ENCODE measurements around the gene LSAMP. TPM values are rescaled to one million over a fixed set of nuclear protein-coding genes. Genes with fewer than 3 reads are reported as not detected.

The LSAMP gene
- total RNA-seq, 1 donor from 2014 or later: 0.07 TPM

DNA sequence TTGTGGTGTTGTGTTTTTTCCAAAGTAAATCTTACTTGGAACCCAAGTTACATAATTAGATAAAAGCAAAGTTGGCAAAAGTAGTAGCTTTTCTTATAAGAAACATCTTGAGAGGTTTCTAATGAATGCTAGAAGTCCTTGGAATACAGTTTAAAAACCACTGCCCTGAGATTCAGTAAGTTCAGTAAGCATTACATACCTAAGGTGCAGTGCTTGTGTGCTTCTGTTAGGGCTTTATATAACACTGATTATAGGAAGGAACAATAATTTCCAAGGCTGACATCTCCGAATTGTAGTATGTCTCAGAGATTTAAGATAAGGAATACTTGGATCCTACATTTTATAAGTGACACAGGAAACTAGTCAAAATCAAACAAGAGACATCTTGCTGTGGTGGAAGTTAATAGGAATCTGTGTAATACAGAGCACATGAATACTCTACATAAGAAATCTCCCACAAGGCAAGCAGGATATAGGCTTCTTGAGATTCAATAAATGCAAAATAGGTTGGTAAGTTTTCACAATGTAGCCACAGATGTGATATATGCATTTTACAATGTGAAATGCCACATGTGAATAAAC lies 268.2 kb downstream of the LSAMP start:
- DNase-seq (ENCODE audit: low read depth, low spot score): no peak

DNA sequence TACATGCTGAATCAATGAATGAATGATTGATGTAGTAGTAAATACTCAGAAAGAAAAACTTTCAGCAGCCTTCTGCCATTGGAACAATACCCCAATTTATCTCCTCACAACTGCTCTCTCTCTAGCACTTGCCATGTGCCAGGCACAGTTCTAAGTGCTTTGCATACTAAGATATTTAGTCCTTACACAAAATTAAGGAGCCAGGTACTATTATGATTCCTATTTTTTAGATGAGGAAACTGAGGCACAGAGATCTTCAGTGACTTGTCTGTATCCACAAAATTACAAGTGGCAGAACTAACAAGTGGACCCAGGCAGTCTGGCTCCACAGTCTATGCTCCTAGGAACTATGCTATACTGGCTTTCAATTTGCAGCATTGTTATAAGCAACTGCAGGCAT lies 279.2 kb downstream of the LSAMP start:
- DNase-seq (ENCODE audit: low read depth, low spot score): no peak

DNA sequence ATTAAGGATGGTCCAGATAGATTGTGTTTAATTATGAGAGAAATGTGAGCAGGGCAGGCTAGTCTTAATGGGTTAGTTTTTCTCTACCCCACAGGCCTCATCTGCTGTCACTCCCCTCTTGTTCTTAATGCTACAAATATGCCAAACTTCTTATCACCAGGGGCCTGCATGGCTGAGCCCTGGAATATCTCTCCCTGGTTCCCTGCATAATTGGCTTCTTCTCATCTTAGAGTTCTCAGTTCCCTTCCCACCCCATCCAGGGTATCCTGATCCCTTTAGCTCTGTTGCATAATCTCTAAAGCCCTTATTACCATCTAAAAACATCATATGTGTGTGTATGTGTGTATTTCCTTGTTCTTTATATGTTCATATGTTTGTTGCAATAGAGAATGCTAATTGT lies 279.6 kb downstream of the LSAMP start:
- DNase-seq (ENCODE audit: low read depth, low spot score): no peak

DNA sequence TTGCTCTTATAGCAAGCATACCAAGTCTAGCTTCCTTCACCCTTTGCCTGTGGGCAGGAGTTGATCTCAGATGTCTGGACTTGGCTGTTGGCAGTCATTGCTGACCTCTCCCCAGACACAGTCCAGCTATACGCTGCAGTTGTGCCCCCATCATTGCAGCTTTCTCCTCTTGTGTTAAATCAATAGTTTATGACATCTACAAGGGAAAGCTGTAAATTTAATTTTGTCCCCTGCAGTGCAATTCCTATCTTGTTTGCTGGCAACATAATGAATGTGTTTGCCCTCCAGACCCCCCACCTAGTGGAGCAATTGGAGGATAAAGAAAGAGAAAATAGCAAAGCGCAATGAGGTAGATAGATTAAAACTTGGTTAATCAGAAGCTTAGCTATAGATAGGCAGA lies 280.2 kb downstream of the LSAMP start:
- no peak for DNase-seq (ENCODE audit: low read depth, low spot score)

DNA sequence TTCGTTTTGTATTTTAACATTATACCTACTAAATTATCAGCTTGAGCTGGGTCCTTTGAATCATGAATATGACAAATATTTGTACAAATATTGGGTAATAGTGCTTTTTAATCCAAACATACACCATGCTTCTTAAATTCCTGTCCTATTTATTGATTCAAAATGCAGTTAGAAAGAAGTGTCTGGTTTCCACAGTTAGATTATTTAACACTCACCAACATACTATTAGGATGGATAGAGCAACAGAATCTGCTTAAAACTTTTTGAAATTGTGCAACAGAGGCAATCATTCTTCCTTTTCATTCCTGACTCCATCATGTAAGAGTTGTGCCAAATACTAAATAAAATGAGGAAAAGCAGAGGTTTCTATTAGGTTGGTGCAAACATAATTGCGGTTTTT lies 281.2 kb downstream of the LSAMP start:
- no peak for DNase-seq (ENCODE audit: low read depth, low spot score)

DNA sequence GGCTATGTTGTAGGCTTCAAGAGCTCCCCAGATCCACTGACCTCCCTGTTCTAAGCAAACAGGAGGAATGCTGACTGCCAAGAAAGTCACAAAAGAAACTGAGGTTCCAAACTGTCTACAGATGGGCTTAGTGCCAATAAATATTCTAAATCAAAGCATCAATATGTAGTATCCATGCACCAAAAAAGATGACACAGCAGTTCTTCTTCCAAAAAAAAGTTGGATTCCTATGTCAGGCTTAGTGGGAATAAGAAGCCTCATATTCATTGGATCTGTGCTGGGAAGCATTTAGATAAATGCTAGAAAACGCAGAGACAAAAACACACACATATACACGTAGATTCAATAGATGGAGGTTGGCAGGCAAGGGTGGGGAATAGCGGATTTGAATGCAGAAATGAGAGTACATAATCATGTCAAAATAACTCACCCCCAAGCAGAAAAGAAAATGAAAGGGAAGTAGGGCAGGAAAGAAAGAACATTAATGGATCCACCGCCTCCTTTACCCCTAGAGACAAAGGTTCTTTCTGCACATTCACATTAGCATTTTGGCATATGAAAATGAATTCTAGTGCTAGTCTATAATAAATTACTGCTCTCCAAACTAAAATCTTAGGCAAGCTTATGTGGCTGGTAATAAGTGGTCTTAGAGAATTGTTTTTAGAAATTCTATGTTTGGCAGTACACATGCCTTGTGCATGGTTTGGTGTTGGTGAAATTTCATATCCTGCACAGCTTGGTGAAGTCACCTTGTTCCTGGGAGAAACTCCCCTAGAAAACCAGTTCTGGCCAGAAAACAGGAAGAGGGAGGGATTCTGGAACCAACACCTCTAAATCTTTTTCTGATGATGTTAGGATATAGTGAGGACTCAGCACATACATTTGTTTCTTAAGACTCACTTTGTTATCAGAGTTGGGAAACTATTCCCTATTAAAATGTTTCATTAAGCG lies 283.4 kb downstream of the LSAMP start:
- no peak for DNase-seq (ENCODE audit: low read depth, low spot score)

DNA sequence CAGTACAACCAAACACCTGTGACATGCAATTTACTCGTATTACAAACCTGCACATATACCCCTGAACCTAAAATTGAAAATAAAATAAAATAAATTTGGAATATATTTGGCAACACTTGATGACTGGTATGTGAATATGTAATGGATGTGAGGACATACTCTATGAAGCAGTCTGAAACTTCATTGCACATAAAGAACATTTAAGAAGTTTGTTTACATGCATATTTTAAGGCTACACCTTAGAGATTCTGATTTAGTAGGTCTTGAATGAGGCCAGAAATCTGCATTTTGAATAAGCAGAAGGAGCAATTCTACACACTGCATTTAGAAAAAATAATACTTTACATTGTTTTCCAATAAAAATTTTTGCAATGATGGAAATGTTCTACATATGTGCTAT lies 284.7 kb downstream of the LSAMP start:
- no peak for DNase-seq (ENCODE audit: low read depth, low spot score)

DNA sequence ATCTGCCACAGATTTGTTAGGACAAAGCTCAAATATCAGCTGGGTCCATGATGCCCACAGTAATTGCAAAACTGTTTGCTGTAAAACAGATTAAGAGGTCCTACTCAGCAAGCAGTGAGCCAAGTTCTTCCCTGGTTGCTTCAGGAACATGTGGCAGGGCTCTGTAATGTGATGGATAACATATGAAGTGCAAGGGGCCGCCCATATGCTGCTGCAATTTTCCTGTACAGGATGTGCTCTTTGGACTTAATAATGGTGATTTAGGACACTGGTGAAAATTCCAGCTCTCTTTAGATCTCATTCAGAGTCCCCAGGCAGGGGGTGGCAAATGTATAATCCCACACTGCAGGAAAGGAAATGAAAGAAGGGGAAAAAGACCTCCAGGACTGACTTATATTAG lies 289.4 kb downstream of the LSAMP start:
- no peak for DNase-seq (ENCODE audit: low read depth, low spot score)

DNA sequence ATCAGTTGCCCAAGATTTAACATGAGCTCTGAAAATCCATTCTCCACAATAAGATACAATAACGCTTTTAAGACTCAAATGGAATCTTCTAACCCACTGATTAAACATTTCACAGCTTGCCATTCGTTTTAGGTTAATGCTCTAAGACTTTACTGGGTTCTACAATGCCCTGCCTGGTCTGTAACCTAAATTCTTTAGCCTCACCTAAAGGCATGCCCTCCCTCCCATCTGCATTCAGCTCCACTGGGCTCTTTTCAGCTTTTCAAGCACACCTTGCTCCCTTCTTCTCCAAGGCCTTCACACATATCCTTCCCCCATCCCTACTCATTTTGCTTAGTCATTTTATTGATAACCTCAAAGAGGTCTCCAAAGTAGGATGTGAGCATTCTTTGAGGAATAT lies 290.9 kb downstream of the LSAMP start:
- DNase-seq (ENCODE audit: low read depth, low spot score): no peak

DNA sequence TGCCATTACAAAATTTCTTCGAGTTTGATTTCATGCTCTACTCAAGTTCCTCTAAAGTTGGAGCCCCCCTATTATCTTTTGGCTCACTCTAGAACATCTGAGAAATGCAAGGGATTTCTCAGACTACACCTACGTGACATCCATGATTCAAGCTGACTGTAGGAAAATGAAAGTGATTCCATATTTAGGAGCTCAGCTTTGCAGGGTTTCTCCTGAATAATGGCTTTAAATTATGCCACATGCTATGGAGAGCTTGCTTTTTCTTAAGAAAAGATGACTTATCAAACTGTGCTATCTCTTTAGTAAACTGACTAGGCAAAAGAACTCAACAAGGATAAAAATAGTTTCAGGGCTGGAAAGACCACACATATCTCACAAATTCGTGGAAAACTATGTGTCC lies 292.1 kb downstream of the LSAMP start:
- DNase-seq (ENCODE audit: low read depth, low spot score): no peak

DNA sequence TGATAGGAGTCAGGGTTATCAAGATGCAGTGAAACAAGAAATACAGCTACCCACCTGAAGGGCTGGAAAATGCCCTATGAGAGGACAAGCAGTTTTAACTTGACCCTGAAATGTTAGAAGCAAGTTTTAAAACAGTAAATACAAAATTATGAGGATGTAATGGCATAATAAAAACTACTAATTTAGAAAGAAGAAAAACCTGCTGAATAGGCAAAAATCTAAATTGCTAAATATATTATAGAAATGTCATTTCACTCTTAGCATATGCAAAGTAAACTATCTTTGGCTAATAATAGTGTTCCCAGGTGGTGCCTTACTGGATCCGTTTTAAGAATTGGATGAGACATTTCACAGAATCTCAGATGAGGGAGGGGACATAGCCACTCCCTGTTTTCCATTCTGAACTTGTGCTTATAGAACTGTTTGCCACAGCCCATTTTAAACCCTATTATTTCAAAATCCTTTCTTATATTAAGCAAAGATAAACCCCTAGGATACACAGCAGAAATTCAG lies 294.6 kb downstream of the LSAMP start:
- DNase-seq (ENCODE audit: low read depth, low spot score): no peak

DNA sequence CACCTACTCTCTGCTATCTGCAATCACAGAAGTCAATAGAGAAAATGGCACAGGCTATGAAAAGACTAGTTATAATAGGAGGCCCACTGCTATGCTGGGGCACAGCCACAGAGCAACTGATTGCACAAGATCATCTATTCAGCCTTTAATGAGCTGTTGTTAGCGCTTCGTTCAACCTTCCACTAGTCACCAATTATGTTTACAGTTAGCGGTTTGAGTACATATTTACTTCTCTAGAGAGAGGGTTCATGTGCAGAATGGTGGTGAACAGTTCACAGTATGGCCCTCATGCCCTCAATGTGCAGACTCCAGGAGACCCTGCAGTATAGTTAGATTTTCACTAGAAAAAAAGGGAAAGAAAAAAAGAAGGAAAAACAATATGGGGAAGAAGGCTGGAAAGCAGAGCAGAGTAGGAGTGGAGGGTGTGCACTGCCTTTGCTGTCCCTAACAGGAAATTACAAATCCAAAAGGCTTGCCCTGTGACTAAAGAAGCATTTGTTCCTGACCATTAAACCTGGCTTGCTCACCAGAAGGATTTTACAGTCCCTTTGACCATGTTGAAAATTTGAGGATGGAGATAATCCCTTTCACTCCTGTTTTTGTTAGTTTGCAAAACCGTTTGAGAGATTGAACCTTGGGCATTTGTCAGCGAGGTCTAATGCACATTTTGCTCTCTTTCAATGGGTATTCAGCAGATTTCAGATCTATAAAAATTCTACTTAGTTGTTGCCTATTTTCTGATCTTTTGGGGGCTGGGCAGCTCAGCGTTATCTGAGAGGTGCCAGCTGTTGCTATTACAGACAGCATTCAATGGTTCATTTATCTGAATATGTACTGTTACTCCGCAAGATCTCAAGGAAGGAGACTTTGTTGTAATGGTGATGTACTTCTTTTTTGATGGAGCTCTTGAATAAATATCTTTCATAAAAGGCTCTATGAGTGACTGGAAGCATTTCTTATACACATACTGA lies 296.1 kb downstream of the LSAMP start:
- DNase-seq (ENCODE audit: low read depth, low spot score): no peak

DNA sequence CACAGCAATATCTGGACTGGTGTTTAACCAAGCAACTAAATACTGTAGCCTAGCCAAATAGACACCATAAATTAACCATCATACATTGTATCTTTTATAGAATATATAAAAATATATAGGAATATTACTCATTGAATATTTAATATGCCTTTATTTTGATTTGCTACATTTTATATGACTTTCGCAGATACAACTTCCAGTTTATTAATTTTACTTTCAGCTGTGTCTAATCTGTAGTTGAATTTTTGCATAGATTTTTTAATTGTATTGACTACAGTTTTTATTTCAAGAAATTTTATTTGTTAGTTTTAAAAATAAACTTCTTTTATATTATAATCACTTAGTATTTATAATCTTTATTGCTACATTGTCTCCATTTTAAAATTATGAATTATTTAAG lies 299.7 kb downstream of the LSAMP start:
- DNase-seq (ENCODE audit: low read depth, low spot score): no peak

DNA sequence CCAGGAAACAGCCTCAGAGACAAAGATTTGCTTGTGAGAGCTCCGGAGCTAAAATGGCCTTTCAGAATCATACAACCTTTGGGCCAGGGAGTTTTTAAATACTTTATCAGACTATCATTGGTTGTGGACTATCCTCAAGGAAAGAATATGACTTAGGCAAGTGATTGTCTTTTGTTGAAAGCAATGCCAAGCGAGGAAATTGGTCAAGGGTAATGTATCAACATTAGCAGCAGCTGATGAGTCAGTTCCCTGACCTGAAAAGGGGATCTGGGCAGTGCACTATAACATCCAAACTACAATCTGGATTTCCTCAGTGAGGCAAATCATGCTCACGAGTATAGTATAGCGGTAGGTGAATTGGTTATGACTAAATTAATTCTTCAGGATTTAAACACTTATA lies 303.6 kb downstream of the LSAMP start:
- no peak for DNase-seq (ENCODE audit: low read depth, low spot score)

DNA sequence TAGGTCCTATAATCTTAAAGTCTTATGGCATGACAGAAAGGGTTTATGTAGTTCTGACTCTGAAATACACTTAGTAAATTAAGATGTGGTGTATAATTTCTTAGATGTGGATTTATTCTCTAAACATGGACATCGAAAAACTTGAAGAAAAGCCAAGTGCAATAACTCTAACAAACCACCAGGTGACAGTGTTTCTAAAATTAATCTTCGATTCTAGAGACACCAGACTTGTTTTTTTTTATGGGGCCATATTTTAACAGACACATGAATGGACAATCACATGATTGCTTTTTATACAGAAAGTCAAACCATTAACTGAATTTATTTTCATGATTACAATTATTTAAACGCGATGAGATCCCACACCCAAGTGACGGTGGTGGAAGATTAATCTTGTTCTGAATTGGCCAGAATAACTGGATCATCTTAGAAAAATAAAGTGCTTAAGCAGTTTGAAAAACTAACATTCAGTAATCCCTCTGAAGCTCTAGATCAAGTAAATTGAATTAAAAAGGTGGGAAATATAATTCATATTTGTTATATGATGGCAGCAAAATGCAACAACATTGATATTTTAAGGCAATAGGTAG lies 305.1 kb downstream of the LSAMP start:
- no peak for DNase-seq (ENCODE audit: low read depth, low spot score)

DNA sequence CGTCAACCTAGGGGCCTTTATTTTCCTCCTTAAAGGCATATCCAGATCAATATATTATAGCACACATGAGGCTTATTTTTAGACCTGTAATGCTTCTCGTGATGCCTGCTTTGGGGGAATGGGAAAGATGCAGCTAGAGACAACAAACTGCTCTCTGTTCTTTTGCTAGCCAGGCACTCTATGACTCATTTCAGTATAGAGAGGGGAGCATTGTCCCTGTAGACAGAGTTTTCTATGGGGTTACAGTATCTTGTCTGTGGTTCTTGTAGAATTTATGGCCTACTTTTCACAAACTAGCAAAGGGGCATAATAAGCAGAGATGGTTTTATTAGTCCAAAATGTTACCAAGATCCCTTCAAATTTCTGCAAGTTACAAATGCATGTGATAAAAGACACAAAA lies 305.6 kb downstream of the LSAMP start:
- no peak for DNase-seq (ENCODE audit: low read depth, low spot score)

DNA sequence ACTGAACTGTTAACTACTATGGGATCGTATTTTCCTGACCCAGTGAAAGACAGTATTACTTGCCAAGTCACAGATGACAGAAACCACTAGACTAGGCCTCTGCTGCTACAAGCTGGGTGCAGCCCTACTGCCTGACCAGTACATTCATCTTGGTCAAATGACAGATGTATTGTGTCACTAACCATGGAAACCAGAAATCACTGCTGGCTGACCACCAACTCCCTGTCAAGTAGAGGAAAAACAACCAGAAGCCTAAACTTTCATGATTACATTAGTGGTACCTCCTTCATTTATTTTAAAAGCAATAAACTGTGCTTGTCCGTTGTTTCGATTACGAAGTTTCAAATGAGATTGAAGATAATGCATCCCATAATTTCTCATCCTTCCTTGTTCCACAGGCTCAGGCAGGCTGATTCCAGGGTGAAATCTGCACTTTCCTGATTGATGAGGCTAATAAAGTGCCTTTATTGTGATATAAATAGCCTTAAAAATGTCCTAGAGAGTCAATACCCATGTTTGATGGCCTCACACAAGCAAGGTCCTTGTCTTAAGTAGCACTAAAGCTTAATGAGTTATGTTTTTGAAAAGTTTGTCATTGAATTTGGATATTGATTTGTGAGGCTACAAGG lies 309.7 kb downstream of the LSAMP start:
- DNase-seq (ENCODE audit: low read depth, low spot score): no peak

DNA sequence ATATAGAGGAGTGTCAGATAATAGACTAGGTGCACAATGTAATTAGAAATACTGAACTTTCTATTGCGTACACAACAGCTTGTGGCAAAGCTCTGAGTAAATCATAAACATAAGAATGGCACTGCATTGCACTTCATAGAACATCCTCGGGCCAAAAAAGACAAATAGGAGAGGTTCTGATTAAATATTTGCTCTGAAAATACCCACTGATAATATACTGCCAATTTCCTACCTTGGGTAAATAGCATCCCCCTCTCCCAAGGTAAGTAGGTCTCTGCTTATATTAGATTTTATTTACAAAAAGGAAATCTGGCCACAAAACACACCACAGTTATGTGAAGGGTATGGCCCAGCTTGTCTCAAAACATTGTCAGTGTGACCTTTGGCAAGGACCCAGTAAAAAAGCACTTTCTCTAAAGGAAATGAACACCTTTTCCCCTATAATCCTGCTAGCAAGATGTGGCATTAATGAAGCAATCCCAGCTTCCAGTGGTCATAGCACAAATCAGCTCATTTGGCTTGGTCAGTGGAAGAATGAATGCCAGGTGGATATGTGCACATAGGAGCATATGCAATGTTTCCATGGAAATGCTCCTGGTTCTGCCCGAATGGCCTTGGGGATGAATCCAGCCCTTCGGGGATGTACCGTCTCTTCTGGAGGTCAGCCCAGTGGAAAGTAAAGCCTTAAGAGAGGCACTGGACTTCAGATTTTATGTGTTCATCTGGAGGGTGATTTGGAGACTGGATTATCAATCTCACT lies 315.9 kb downstream of the LSAMP start:
- no peak for DNase-seq (ENCODE audit: low read depth, low spot score)

DNA sequence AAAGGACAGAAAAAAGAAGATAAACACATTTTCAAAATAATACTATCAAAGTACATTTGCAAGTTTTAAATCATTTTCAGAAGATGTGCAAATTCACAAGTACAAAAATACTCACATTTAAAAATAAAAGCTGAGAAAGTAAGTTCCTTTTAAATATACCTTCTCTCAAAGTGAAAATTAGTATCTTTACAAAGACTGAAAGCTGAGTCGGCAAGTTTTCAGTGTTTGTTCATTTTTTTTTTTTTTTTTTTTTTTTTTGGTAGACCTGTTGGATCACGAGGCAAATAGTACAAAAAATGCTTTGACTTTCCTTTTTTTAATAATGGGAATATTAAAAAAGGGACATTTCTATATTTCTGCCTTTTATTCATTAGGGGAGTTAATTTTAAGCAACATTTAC lies 317.8 kb downstream of the LSAMP start:
- no peak for DNase-seq (ENCODE audit: low read depth, low spot score)

DNA sequence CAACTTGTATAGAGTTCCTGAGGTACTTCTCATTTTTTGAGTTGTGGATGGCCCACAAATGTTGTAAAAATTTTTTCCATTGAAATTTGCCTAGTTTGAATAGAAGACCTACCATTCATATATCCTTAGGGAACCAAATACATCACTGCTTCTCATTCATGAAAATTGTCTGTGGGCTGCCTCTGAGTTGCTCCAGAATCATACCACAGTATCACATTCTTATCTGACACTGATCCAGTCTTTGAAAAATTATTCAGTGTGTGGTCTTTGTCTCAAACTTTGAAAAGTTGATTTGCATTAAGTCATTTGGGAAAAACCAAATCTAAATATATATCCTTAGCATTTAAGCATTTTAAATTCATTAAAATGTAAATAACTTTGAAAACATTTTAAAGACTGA lies 321.1 kb downstream of the LSAMP start:
- no peak for DNase-seq (ENCODE audit: low read depth, low spot score)

All from pulmonary artery endothelial cell (primary cell).